Head of caudate nucleus (tissue), 42 donors: ENCODE data around the gene FAF1.

Source experiments
- DNase-seq, 42 donors: peaks; one replicate each; pipeline versions ENCODE4 v3.0.0 to v3.0.0-alpha.2; 2020 to 2021; ENCODE audit warnings: mixed read lengths in 7 of 42
- intact Hi-C: fragments of 100-400 bp; cut with DNase I; formaldehyde crosslinking; loops from one replicate; pipeline ENCODE4 v1.15.0; 2022

Gene FAF1

GRCh38 chr1:50419907-50420677, 540.0 kb downstream of the FAF1 start:
- intact Hi-C loops = no loop called here
- no peak for DNase-seq

DNA sequence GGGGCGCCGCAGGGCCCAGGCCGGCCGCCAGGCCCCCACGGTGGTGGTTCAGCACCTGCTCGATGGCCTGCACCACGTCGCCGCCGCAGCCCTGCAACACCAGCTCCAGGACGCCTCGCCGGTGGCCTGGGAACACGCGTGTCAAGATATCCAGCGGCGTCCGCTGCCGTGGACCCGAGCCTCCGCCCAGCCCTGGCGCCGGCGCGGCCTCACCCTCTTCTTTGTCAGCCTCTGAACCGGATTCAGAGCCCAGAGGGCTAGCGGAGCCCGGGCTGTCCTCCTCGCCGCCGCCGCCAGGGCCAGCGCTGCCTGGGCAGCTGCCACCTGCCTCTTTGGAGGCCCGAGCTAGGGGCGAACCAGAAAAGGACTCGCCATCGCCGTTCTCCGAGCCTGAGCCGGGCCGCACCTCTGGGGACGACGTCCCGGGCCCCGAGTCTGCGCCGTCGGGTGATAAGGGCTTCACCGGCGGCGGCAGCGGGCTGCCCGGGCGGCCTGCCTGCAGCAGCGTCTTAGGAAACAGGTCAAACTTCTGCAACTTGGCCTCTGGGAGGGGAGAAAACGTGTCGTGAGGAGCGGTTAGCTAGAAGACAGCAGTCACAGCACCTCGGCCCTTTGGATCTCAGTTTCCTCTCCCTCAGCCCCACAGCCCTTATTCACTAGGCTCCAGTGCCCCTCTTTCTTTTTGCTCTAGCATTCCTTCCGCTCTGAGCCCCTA, 540.7 kb downstream of the FAF1 start:
- DNase-seq = no peak
- intact Hi-C loops = no loop called here

DNA sequence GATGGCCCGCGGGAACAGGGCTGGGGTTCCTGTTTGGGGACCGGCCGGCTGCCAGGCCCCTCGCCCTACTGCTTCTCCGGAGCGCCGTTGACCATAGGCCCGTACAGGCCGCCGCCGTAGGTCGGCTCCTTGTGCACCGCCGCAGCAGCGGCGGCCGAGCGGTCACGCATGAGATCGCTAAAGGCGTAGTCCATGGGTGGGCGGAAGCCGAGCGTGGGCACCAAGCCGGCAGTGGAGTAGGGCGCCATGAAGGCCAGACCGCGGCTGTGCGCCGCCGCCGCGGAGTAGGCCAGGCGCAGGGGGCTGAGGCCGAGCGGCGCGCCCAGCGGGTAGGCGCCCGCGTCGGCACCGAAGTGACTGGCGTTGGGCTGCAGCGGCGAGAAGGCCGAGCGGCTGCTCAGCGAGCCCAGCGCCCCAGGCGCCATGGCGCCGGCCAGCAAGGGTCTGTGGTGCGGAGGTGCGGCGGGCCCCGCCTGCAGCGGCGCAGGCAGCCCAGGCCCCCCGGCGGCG, 541.4 kb downstream of the FAF1 start:
- intact Hi-C loops = no loop called here
- no peak for DNase-seq

DNA sequence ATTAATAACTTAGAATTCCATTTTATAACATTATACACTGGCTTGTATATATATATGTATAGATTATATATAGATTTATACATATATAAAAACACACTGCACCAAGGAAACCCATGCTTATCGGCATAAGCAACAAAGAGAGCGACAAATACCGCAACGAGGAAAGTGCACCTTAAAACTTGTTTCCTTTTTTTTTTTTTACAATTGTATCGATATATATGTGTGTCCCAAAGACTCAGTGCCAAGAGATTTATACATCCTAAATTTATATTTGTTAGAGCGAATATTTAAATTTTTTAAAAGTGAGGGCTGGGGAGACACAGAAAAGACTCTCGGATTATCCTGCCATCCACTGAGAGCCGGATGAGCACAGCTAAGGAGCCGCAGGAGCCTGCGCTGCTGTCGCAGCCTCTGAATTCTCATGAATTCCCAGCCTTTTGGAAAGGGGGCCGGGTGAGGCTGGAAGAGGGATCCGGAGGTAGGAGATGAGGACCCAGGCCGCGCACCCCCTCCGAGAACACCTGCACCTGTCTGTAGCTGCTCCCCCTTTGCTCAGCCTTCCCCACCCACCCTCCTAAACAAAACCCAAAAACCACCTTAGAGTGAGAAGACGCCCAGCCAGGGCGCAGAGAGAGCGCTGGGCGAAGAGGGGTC, 542.0 kb downstream of the FAF1 start:
- no peak for DNase-seq
- intact Hi-C loops = no loop called here

DNA sequence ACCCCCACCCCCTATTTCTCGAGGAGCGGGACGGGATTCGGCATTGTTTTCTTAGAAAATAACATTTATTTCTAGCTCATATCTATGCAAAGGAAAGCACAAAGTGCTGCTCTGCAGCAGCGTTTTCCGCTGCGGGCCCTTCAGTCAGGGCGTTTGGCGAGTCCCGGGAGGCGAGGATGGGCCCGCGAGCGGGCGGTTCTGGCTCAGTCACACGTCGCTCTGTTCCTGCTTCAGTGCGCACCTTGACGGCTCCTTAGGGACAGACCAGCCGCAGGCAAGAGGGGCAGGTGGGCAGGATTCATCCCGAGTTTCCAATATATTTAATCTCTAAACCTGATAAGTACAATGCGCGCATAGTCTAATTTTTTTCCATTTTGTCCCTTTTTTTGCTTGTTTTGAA, 542.6 kb downstream of the FAF1 start:
- intact Hi-C loops = no loop called here
- no peak for DNase-seq

DNA sequence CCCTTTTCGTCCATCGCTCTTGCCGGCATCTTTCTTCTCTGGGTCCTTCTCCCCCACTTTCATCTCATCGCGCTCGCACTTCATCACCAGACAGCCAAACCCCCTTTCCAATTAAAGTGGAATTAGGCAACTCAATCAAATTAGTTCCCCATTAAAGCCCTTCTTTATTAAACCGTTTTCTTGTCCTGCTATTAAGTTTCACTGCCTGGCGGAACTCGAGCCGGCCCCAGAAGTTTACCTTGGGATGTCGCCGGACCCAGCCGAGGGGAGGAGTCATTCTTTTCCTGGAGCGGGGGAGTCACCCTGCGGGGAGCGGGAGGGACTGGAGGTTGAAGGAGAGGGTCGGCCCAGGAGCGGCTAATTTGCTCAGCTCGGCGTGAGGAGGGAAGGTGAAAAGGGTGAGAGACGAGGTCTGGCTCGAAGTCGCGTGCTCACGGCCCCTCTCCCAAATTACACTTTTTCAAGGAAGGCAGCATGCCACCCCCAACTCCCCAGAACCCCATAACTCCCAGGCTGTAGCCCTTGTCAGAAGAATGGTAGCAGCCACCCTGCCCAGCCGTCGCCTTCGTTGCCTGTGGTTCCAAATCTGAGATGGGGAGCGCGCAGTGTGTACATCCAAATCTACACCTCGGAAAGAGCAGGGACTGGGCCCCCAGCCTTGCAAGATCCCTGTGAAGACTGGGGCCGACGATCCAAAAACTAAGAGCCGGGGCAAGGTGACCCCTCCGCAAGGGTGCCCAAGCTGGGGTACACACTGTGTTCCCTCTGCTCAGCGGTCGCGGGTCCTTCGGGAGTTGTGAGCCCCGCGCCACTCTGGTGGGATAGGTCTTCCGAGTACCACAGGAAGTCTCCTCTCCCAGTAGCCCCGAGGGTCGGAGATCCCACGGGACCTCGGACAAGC, 543.3 kb downstream of the FAF1 start:
- DNase-seq = no peak
- intact Hi-C loops = no loop called here

DNA sequence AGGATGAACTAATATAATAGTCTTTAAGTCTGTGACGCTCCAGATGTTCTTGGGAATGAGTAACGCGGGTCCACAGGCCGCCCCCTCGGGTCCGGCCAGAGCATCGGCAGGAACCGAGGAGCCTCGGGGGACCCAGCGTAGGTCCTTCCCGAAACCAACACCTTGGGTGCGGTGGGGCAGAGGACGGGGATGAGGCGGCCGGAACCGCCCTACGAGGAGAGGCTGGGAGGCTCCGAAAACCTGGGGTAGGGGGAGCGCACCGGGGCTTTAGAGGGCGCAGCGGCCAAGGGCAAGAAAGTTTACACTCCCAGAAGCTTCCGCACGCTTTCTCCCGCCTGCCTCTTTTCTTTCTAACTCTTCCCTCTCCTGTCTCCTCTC, 543.9 kb downstream of the FAF1 start:
- intact Hi-C loops = no loop called here

GRCh38 chr1:50415235-50416149, 544.6 kb downstream of the FAF1 start:
- intact Hi-C loops = no loop called here
- no peak for DNase-seq

More for the DNA sequence above, 543.9 kb downstream of the FAF1 start:
- DNase-seq = no peak

GRCh38 chr1:50414853-50415234, 545.2 kb downstream of the FAF1 start:
- intact Hi-C loops = no loop called here

DNA sequence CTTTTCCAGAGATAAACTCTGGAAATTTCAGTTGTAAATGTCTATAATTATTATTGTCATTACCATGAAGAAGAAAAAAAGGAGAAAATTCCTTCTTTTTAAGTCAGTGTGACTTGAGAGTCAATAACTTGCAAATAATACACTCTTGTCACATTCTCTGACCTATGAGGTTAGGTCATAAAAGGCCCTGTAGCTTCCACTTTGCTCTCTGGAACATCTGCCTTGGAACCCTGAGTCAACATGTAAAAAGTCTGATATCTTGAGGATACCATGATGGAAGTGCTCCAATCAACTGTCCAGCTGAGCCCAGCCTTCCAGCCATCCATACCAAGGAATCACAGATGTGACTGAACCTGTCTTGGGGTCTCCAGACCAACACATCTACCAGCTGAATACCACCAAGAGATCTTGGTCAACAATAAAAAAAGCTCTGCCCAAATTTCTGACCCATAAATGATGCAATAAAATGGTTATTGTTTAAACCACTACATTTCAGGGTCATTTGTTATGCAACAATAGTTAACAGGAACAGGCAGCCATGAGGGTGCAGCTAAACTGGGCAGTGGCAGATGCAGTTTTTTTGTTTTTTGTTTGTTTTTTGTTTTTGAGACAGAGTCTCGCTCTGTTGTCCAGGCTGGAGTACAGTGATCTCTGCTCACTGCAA, 547.1 kb downstream of the FAF1 start:
- intact Hi-C loops = no loop called here

More at GRCh38 chr1:50414853-50415234, 545.2 kb downstream of the FAF1 start:
- no peak for DNase-seq

GRCh38 chr1:50405814-50406213, 554.3 kb downstream of the FAF1 start:
- DNase-seq = no peak
- intact Hi-C loops = no loop called here

More for the DNA sequence above, 547.1 kb downstream of the FAF1 start:
- no peak for DNase-seq

DNA sequence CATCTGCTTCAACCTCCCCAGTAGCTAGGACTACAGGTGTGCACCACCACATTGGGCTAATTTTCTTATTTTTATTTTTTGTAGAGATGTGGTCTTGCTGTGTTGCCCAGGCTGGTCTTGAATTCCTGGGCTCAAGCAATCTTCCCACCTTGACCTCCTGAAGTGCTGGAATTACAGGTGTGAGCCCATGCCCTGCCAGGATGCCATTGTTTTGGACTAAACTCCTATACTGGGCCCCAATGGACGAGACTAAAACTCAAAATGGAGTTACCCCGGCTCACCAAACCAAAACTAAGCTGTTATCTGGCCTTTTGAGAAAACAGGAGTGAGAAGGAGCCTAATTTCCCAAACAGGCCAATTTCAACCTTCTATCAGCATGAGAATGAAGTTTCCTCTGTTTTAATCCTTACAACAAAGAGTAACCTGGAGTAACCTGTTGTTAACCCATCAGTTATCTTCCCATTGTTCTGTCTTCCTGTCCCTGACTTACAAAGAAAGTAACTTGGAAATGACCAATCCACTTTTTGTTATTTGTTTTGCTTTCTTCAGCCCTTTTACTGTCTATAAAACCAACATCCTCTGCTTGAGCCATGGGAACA, 566.4 kb downstream of the FAF1 start:
- intact Hi-C loops = no loop called here
- DNase-seq = no peak
